OCI-LY7 (cell line): ENCODE results near the gene FLNA.

ENCODE experiments used
- CTCF ChIP-seq: fragments of 200-600 bp; sonication (generic); conservative IDR thresholded peaks from 2 replicates; pipeline ENCODE4 v1.5.1; 2014; ENCODE audit warnings: mild to moderate bottlenecking, antibody characterized with exemption, low read length, moderate library complexity, mixed read lengths
- EZH2phosphoT487 ChIP-seq: fragments of 200-600 bp; sonication (generic); IDR thresholded peaks from 2 replicates; pipeline ENCODE4 v1.6.1; 2018; ENCODE audit warnings: low read depth, borderline replicate concordance, mild to moderate bottlenecking, mixed run types, antibody characterized with exemption, low read length, moderate library complexity, mixed read lengths

- TF ChIP-seq CTCF, result no peak
- TF ChIP-seq EZH2phosphoT487, result no peak
These were observed 67.2 kb downstream of the FLNA start for GRCh38 chrX:154307202-154307601.
